ENCODE data around the gene NHERF1.

The NHERF1 gene

GRCh38 chr17:74732042-74732867 lies 16.2 kb upstream of the NHERF1 start:
- H3K4me3 ChIP-seq (ENCODE audit: low read depth, low read length), result no peak overlapping the region
- TF ChIP-seq, protein P1, sequence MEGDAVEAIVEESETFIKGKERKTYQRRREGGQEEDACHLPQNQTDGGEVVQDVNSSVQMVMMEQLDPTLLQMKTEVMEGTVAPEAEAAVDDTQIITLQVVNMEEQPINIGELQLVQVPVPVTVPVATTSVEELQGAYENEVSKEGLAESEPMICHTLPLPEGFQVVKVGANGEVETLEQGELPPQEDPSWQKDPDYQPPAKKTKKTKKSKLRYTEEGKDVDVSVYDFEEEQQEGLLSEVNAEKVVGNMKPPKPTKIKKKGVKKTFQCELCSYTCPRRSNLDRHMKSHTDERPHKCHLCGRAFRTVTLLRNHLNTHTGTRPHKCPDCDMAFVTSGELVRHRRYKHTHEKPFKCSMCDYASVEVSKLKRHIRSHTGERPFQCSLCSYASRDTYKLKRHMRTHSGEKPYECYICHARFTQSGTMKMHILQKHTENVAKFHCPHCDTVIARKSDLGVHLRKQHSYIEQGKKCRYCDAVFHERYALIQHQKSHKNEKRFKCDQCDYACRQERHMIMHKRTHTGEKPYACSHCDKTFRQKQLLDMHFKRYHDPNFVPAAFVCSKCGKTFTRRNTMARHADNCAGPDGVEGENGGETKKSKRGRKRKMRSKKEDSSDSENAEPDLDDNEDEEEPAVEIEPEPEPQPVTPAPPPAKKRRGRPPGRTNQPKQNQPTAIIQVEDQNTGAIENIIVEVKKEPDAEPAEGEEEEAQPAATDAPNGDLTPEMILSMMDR (IDR thresholded peaks at IDR 0.05; ENCODE audit: low read depth, low read length), result no peak

DNA sequence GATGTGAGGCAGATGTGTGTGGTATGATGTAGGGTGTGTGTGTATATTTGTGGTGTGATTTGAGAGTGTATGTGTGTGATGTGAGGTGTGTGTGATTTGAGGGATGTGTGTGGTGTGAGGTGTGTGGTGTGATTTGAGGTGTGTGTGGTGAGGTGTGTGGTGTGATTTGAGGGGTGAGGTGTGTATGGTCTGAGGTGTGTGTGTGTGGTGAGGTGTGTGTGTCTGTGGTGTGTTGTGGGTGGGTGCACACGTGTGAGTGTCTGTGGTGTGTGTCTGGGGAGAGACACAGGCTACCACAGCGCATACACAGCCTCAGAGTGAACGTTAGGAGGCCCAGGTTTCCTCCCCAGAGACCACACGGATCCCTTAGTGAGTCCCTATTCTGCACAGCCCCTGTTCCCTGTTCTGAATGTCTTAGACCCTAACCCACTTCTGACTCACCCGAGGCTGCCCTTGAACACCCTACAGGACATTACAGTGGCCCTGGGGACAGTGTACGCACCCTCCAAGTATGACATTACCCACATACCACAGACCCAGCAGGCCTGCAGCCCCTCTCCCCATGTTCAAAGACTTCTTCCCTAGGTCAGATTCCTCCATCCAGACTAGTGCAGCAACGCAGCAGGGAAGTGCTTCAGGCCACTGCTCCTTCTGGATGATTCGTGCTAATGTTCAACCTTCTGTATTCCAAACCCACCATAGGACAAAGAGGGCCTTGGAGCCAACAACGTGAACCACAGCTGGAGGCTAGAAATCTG lies 14.9 kb upstream of the NHERF1 start:
- TF ChIP-seq, protein P1 (IDR thresholded peaks at IDR 0.05; ENCODE audit: low read depth, low read length), result no peak
- no peak overlapping the region for H3K4me3 ChIP-seq (ENCODE audit: low read depth, low read length)

GRCh38 chr17:74734256-74734655 lies 14.2 kb upstream of the NHERF1 start:
- no peak overlapping the region for H3K4me3 ChIP-seq (ENCODE audit: low read depth, low read length)
- TF ChIP-seq, protein P1 (IDR thresholded peaks at IDR 0.05; ENCODE audit: low read depth, low read length), result no peak

DNA sequence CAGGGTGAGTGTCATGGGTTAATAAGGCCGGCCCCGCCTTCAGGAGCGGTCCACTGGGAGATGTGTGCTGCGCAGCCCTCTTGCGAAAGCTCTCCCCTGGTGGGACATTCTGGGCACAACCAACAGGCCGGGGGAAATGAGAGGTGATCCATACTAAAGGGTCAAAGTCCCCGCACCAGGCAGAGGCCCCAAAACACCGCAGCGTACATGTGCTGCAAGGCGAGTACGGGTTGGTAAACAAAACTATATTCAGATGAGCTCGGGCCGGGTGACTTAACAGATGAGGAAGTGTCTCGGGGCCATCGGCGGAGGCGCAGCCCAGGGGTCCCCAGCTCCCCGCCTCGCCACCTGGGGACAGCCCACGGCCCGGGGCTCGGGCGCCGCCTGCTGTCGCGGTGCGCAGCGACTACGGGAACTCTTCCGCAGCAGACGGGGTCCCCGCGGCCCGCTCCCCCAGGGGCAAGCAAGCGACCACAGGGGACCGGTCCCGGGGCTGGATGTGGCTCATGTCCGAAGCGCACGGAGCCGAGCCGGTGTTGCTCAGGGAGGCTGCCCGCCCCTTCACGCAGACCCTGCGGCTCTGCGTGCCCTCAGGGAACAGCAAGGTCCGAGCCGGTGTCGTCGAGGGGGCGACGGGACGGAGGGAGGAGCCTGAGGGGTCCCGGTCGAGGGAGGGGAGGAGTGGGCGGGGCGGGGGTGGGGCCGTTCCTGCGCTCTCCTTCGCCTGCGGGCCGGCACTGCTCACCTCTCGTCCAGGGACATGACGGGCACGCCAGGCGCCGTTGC lies 11.7 kb upstream of the NHERF1 start, which contains the start of gene RAB37:
Gene RAB37 (plus strand): TSS at position 744 of the 786 bp plus-strand sequence. CDS start 17 bp downstream, at position 761.
- 0 out of 2 replicates have a peak within 1 kb of the TSS, but pooled peaks have one; percentile 12 for H3K4me3 ChIP-seq (ENCODE audit: low read depth, low read length)
- TF ChIP-seq, protein P1 (IDR thresholded peaks at IDR 0.05; ENCODE audit: low read depth, low read length), result no peak

DNA sequence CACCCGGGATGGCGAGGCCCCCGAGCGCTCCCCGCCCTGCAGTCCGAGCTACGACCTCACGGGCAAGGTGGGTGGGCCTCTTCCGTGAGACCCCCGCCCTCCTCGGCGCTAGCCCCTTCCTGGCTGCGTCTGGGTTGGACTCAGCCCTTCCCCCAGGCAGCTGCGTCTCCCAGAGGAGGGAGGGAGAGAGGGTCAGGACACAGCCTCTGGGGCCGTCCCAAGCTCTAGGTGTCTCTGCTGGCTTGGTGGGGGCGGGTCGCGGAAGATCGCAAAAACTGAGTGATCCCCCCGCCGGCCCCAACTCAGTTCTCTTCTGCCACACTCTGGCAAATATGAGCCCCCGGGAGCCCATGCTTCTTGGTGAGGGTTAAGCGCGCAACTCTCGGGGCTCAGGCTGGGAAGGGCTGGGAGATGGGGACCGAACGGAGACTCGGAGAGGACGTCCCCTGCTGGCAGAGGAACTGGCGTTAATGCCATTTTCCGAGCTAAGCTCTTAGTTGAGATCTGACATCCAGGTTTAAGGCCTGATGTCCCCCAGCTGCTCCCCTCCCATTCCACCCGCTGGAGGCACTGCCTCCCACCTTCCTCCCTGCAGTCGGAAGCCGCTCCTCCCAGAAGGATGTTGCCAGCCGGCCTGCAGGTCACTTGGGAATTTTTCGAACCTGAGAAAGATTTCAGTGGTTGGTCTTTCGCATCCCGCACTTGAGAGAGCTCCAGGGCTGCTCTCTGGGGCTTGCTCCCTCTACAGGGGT lies 11.0 kb upstream of the NHERF1 start:
- TF ChIP-seq, protein P1 (IDR thresholded peaks at IDR 0.05; ENCODE audit: low read depth, low read length), result peak; percentile 20
- H3K4me3 ChIP-seq (ENCODE audit: low read depth, low read length), result 0 out of 2 replicates have a peak overlapping the region, but pooled peaks have one; percentile 12
